Upper lobe of right lung (tissue), 1 donor: ENCODE results near the gene SCUBE1. TPM values are rescaled to one million over a fixed set of nuclear protein-coding genes. Genes with fewer than 3 reads are reported as not detected.

Experiments
- ATAC-seq: fragments of 200-7000 bp; cut with Tn5 transposase; one replicate; pipeline ENCODE4 v1.9.1; 2020; ENCODE audit warnings: mild to moderate bottlenecking, moderate library complexity
- DNase-seq: peaks from one replicate; pipeline ENCODE4 v3.0.0-alpha.2; 2020
- H3K27ac ChIP-seq: fragments of 200-600 bp; one replicate; pipeline ENCODE4 v1.8.0; 2022
- H3K27me3 ChIP-seq: fragments of 200-600 bp; one replicate; pipeline ENCODE4 v1.8.0; 2022; ENCODE audit warnings: mild to moderate bottlenecking
- H3K36me3 ChIP-seq: fragments of 200-600 bp; one replicate; pipeline ENCODE4 v1.8.0; 2022
- H3K4me1 ChIP-seq: fragments of 200-600 bp; one replicate; pipeline ENCODE4 v1.8.0; 2022
- H3K4me3 ChIP-seq: fragments of 200-600 bp; one replicate; pipeline ENCODE4 v1.8.0; 2022; ENCODE audit warnings: mild to moderate bottlenecking
- H3K9me3 ChIP-seq: fragments of 200-600 bp; one replicate; pipeline ENCODE4 v1.8.0; 2022
- intact Hi-C: fragments of 100-400 bp; cut with DNase I; formaldehyde crosslinking; loops from one replicate; pipeline ENCODE4 v1.11.0; 2022
- total RNA-seq: library from RNA; stranded (reverse); fragmentation: NEBNext Ultra II Directional; extraction: Animal tissue kit (Norgen Biotek cat#: 25700); gene quantifications from one replicate; pipeline ENCODE4 v1.2.1, GENCODE V29; 2021
- TF ChIP-seq, protein P1 (sequence below): fragments of 200-600 bp; IDR thresholded peaks from one replicate; pipeline ENCODE4 v1.8.0; 2022; ENCODE audit warnings: antibody characterized with exemption
- donor health status: DM: no; HTN: yes; CAD: no; lungs with severe emphysema.

SCUBE1 gene
- total RNA-seq, 1 donor from 2014 or later: 36.0 TPM

GRCh38 chr22:43345356-43345755, 2.2 kb upstream of the SCUBE1 start:
- DNase-seq (no peak), ATAC-seq (no peak)
- TF ChIP-seq, protein P1, sequence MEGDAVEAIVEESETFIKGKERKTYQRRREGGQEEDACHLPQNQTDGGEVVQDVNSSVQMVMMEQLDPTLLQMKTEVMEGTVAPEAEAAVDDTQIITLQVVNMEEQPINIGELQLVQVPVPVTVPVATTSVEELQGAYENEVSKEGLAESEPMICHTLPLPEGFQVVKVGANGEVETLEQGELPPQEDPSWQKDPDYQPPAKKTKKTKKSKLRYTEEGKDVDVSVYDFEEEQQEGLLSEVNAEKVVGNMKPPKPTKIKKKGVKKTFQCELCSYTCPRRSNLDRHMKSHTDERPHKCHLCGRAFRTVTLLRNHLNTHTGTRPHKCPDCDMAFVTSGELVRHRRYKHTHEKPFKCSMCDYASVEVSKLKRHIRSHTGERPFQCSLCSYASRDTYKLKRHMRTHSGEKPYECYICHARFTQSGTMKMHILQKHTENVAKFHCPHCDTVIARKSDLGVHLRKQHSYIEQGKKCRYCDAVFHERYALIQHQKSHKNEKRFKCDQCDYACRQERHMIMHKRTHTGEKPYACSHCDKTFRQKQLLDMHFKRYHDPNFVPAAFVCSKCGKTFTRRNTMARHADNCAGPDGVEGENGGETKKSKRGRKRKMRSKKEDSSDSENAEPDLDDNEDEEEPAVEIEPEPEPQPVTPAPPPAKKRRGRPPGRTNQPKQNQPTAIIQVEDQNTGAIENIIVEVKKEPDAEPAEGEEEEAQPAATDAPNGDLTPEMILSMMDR: no peak
- Histone ChIP-seq H3K36me3 (no peaks in the 10 kb centered on the region), H3K4me1 (no peaks in the 10 kb centered on the region), H3K9me3 (no peaks in the 10 kb centered on the region), H3K27me3 (peaks cover 18% of the 10 kb centered on the region), H3K27ac (no peak overlapping the region), H3K4me3 (no peak overlapping the region)
- intact Hi-C loops: no loop called here

- ATAC-seq: no peak
- intact Hi-C loops: no loop called here
- H3K4me3 ChIP-seq: no peak overlapping the region
Measured at GRCh38 chr22:43344520-43344787, 1.3 kb upstream of the SCUBE1 start.

GRCh38 chr22:43343670-43344519, 723 bp upstream of the SCUBE1 start:
- Histone ChIP-seq H3K4me1 (no peaks in the 10 kb centered on the region), H3K27ac (no peak overlapping the region), H3K27me3 (peaks cover 18% of the 10 kb centered on the region), H3K4me3 (peak overlapping the region; percentile 36), H3K36me3 (no peaks in the 10 kb centered on the region), H3K9me3 (no peaks in the 10 kb centered on the region)
- DNase-seq: no peak
- TF ChIP-seq, protein P1: no peak
- ATAC-seq: peak; percentile 6
- intact Hi-C loops: no loop called here

More at GRCh38 chr22:43344520-43344787, 1.3 kb upstream of the SCUBE1 start:
- Histone ChIP-seq H3K27ac (no peak overlapping the region), H3K36me3 (no peaks in the 10 kb centered on the region), H3K9me3 (no peaks in the 10 kb centered on the region), H3K27me3 (peaks cover 18% of the 10 kb centered on the region), H3K4me1 (no peaks in the 10 kb centered on the region)
- TF ChIP-seq, protein P1: no peak
- DNase-seq: no peak

DNA sequence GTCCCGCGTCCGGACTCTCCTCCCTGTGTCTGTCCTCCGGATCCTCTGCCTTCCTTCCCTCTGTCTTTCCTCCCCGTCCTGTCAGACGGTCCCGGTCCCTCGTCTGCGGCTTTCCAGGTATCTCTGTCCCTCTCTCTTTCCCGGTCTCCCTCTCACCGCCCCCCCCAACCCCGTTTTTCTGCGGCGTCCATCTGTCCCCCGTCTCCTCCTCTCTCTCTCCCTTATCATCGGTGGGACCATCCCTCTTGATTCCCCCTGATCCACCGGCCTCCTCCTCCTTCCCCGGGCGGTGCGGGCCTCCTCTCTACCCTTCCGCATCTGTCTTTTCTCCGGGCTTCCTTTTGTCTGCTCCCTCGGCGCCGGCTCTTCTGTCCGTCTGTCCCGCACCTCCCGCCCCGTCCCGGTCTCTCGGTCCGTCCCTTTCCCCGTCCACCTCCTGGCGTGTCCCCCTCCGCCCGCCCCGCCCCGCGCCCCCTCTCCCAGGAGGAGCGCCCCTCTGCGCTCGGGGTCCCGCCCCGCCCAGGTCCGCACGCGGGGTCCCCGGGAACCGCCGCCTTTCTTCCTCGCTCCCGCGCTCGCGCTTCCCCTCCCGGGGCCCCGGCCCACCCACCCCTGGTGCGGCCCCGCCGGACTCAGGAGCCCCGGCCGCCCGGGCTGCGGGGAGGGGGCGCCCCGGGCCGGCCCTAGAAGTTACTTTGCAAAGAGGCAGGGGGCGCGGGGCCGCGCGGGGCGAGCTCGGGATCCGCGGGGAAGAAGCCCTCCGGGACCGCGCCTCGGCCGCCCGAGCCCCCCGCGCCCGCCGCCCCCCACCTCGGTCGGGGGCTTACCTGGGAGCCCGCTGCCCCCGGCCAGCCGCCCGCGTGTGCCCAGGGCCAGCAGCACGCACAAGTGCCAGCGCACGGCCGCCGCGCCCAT, 568 bp downstream of the SCUBE1 start:
- ATAC-seq (no peak), DNase-seq (no peak)
- intact Hi-C loops: no loop called here
- Histone ChIP-seq H3K36me3 (no peaks in the 10 kb centered on the region), H3K4me3 (peak overlapping the region; percentile 33), H3K27me3 (peaks cover 18% of the 10 kb centered on the region), H3K9me3 (no peaks in the 10 kb centered on the region), H3K4me1 (no peaks in the 10 kb centered on the region), H3K27ac (no peak overlapping the region)
- TF ChIP-seq, protein P1: no peak

- Histone ChIP-seq H3K27me3 (peaks cover 18% of the 10 kb centered on the region), H3K4me3 (peak overlapping the region; percentile 33)
Measured at GRCh38 chr22:43341565-43341964, 1.6 kb downstream of the SCUBE1 start.

More at GRCh38 chr22:43341565-43341964, 1.6 kb downstream of the SCUBE1 start:
- ATAC-seq (no peak), DNase-seq (no peak)
- H3K27ac ChIP-seq: no peak overlapping the region
- TF ChIP-seq, protein P1: no peak
- intact Hi-C loops: no loop called here
- no peaks in the 10 kb centered on the region for H3K9me3 ChIP-seq
- H3K4me1 ChIP-seq: no peaks in the 10 kb centered on the region
- no peaks in the 10 kb centered on the region for H3K36me3 ChIP-seq
